GM21381 (cell line): ENCODE results near the gene TSPO2.

Source experiments
- ATAC-seq: cut with Tn5 transposase; IDR thresholded peaks from one replicate; pipeline ENCODE4 v1.9.1; 2021; ENCODE audit warnings: mild to moderate bottlenecking, moderate library complexity; ENCODE audit not compliant: unreplicated experiment

TSPO2 gene

DNA sequence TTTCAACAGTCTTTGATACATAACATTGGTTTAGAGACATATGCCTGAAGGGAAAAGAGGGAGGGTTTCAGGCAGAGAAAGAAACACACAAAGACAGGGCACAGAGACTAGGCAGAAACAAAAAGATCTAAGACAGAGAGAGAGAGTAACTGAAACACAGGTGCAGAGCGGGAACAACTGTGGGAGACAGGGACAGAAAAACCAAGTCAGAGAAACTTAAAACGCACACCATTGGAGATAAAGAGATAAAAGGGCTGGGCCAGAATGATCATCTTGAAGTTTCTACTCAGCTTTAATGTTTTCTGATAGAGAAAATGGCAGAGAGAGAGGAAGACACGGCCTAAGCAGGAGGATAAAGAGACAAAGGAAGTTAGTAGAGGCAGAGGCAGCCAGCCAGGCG, 15.0 kb upstream of the TSPO2 start:
- no peak for ATAC-seq

DNA sequence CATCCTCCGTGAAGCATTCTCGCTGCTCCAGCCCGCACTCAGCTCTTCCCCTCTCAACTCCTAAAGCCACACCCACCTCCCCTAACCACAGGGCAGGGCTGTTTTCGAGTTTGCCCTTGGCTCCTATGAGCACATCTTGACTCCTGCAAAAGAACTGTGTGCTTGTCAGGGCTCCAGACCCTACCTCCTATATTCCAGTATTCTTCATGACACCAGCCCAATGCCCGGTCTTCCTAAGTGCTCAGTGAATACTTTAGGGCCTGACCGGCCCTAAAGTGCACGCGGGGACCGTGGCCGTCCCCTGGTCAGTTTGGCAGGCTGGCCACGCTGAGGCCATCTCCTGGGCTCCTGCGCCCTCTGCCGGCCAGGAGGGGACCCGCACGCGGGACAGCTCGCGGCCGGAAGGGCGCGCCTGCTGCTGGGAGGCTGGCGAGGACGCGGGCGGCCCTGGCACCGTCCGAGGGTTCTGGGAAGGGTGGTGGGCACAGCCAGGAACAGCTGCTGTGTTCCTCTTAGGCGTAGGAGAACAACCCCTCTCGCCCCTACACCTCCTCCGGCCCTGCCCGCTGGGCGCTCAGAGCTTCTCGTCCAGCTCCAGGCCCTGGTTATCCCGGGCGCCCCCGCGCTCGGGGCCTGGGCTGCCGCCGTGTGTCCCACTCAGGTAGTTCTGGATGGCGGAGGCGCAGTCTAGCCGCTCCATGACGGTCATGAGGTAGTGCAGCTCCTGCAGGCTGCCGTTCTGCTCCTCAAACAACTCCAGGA, 14.3 kb upstream of the TSPO2 start:
- ATAC-seq, result peak; percentile 84

DNA sequence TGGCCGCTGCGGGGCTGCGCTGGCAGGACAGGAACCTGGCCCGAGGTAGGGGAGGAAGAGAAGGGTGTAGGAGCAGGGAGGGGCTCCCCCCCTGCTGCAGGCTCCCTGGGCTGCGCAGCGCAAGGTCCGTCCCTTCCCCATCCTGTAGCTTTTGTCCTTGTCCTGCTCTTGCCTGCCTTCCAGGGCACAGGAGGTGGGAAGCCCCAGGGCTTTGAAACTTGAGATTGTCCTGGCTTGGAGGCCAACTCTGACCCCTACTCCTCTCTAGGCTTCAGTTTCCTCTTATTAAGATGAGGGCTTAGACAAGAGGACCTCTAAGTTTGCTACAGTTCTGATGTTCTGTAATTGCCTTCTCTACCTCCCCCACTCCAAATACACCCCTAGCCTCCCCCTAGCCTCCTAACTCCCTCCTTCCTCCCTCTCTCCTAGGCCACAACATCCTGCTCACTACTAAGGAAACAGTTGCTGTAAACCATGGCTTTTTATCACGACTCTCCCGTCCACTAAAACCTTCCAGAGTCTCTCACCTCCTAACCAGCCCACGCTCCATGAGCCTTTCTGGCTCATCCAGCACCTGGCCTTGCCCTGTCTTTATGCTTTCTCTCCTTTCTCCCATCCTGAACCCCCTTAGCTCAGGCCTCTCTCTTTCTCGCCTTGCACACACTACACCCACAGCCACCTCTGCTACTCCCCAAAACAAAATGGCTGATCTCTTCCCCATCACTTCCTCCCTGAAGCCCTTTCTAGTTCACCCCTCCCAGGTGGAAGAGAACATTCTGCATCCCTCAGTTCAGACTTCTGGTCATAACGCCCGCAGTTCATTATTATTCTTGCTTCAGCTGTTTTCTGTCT, 13.5 kb upstream of the TSPO2 start:
- ATAC-seq, result peak; percentile 35

DNA sequence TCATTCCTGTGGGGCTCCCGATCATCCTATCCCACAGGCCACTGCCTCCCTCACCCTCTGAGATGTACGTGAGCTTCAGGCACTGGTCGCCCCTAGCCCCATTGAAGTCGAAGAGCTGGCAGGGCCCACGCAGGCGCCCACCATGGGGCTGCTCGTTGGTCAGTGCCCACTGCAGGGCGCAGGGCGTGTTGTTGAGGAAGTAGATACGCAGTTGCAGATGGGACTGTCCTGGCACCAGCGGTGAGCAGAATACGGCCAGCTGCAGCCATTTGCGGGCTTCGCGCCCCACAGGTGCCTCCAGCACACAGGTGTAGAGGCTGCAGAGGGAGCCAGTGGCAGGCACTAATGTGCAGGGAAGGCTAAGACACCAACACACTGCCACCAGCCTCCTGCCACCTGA, 9.4 kb upstream of the TSPO2 start:
- ATAC-seq, result no peak

DNA sequence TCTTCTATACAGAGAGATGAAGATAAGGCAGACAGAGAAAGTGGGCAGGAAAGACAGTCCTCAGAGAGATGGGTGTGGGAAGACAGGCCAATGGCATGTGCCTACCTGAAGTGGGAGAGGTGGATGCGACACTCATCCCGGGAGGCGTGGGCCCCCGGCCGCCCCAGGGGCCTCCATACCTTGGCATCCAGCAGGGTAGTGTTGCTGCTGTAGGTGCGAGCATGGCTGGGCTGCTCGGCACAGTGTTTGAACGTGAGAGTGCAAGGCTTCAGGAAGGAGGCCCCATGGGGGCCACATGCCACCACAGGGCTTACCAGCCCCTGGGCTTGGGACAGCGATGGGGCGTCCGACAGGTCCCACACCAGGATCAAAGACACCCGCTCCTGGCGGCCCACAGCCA, 8.5 kb upstream of the TSPO2 start:
- ATAC-seq, result no peak

DNA sequence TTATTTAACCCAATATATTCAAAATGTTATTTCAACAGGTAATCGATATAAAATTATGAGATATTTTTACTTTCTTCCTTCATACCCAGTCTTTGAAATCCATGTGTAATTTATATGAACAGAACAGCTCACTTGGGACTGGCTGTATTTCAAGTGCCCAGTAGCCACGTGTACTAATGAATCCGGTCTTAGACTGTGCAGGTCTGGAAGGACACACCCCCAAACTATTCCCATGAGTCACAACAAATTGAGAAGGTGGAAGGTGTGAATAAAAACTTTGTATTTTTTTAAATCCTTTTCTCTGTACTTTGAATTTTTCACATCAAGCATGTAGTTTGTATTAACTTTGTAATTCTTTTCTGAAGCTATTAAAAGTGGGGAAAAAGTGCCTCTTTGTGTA, 6.1 kb upstream of the TSPO2 start:
- no peak for ATAC-seq

DNA sequence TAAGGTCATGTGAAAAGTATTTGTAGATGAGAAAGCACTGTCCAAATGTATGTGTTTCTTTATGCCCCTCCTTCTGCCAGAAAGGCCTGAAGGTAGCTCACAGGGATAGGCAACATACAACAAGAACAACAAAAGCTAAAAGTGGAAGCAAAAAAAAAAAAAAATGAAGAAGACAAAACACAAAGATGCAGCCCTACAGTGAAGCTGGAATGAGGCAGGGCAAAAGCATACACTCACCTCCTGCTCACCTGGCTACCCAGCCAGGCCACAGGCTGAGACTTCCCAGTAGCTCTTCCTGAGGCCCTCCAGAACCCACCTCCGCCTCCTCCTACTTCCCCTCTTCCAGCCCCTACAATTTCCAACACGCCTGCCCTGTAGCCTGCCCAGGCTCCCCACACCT, 5.7 kb upstream of the TSPO2 start:
- ATAC-seq, result no peak

DNA sequence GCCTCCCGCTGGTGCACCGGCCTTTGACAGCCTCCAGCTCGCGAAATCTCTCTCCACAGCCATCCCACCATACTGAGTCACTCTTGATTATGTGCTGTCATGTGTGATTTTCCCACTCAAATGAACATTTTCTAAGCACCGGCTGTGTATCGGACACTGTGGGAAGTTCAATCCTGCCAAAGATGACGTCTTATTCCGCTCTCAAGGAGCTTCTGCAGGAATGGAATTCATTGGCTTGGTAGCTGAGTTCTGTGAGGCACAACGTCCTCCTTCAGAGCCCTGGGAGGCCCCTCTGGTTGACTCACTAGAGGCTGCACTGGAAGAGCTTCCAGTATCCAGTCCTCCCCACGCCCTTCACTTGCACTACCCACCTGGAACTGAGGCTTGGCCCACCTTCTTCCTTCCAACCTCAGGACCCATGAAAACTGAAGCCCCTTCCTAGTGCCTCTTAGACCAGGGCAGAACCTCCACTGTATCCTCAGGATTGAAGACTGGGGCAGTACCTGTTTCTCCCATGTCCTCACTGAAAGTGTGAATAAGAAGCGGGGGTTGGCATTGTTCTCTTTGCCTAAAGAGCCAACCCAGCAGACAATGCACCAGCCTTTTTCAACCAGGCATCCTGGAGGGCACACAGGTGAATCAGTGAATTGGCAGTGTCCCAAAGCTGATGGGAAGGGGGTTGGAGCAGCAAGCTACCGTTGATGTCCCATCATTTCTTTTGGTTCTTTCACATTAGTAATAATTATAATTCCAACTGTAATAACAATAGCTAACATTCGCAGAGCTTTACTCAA, 5.0 kb upstream of the TSPO2 start:
- no peak for ATAC-seq

DNA sequence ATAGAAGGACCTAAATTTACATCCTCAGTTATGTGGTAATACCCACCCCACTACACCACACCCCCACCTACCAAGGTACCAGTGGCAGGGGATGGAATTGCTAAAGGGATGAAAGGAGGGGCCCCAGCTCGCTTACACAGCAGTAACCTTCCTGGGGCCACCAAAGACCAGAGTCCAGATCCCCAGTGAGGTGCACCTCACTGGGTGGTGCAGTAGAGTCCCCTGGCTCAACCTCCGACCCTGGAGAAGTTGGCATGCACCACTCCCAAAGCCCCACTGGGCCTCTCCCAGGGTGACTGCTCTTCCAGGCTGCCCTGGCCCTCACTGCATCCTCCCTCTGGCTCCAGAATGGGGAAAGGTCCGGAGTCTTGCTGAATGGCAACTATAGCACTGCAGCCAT, 4.1 kb upstream of the TSPO2 start:
- ATAC-seq, result no peak

DNA sequence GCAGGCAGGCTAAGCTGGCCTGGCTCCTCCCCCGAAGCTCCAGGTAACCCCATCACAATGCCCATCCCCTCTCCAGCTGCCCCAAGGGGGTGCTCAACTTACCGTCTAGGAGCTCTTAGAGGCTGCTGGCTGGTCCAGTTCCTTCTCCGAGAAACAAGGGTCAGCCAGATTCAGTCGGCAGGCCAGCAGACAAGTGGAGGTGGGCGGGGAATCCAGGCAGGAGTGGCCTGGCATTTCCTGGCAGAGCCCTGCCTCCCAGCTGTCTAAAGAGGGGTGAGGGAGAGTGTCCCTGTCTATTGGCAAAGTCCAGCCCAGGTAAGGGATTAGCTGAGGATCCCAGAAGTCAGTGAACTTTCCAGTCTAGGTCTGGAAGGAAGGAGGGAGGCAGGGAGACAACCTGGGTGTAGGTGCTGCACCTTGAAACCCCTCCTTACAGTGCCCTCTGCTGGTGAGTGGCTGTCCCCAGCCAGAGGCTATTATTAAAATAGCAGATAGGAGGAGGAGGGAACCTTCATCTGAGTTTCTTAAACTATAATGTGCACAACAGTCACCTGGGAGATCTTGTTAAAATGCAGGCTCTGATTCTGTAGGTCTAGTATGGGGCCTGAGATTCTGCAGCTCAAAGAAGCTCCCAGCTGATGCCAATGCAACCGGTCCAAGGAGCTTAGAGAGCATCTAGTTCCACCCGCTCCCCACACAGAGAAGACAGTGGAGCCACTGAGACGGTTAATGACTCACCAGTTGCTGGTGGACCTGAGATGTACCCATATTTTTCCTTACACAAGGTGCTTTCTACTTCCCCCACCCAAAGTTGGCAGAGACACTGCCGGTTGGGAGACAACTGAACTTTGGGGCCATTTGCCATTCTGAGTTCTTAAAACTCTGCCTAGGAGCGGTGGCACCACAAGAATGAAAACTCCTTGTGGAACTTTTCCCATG, 2.9 kb upstream of the TSPO2 start, which contains the start of gene UNC5CL:
Gene UNC5CL (minus strand): TSS at position 162 of the 939 bp plus-strand sequence. CDS start 4,147 bp downstream, outside the sequence.
- no peak for ATAC-seq

DNA sequence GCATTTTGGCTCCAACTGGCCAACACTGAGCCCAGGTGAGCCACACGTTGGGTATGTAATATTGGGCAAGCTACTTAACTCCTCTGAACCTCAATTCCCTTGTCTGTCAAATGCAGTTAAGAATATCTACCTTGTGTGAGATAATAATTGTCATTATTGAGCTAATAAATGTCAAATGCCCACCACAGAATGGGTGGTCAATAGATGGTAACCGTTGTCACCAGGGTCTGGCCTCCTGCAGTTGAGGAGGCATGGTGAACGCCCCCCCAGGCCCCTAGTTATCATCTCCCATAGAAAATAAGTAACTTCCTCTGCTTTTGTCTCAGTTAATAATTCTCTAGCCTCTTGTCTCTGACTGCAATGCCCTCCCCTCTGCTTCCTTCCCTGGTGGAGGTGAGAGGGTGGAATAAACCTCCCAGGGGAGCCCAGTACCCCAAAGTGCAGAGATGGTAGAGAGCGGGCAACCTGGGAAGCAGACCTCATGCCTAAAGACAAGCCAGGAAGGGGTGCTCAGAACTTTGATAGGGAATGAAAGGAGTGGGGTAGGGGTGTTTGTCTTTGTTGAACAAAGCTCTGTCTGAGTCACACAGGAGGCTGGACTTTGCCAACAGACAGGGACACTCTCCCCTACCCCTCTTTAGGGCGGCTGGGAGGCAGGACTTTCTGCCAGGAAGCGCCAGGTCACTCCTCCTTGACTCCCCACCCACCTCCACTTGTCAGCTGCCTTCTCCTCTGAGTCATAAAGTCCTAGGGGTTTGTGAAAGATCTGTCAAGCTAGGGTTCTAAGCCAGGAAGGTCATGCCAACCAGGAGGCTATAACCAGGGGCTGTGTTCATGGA, 1.9 kb upstream of the TSPO2 start:
- ATAC-seq, result no peak

DNA sequence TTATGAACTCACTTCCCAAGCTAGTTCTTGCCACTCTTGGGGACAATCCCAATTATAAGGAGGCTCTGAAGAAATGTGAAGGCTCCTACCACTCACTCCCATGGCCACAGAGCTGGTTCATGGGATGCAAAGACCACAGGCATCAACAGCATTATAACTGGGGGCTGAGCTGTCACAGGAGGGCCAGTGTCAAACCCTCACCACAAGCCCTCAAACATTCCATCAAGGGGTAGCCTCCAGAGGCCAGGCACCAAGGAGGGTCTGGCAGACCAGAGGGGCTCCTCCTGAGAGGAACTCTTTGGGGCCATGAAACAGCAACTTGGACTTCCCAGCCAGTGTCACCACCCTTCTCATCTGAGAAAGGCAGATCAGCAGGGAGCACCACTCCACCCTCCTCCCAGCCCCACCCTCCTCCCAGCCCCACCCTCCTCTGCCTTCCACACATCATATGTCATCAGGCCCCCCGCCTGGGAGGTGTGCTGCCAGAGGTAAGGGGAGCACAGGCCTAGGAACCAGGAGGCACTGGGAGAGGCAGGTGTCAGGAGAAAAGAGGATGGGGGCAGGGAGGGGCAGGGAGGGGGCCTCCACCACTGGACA, 1.2 kb upstream of the TSPO2 start:
- no peak for ATAC-seq

DNA sequence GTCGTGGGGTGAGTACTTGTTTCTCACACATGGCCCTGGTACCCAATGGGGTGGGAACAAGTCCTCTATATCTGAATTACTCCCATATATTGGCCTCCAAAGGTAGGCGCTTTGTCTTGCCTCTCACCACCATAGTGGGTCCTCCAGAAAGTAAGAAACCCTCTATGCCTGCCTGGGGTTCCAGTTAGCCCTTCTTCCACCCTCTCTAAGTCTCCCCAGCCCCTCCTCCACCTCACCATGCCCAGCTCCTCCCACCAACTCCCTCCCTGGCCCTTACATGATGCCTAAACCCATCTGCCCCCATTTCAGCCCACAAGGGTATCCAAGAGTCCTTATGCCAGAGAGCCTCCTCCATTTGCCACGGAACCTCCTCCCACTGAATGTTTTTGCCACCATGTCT, 884 bp downstream of the TSPO2 start:
- ATAC-seq, result no peak

DNA sequence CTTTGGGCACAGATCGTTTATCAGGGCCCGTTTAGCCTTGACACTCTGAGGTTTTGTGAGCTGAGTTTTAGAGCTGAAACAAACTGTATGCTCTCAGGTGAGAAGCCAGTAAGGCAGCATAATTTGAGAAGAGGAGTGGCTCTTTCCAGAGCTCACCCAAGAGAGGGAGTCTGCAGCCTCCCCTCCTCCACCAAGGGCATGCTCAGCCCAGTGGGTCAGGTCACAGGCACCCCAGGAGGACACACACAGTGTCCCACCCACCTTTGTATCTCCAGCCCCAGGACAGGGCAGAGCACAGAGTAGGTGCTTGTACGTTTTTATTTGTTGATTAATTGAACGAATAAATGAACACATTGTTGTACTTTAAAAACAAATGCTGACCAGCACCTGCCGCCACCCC, 3.4 kb downstream of the TSPO2 start:
- no peak for ATAC-seq

DNA sequence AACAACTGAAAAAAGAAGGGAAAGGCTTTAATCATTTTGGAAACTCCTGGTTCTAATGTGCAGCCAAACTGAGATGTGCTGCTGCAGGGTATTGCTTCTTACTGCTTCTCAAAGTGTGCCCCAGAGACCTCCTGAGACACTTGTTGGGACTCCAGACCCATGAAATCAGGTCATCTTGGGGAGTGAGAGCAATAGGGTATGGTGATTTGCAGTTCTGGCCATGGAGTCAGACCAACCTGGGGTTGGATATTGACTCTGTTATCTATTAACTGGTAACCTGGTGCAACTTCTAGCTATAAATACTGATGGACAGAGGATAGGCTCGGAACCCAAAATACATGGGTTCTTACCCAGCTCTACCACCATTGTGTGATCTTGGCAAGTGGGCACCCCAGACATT, 3.8 kb downstream of the TSPO2 start:
- ATAC-seq, result no peak

DNA sequence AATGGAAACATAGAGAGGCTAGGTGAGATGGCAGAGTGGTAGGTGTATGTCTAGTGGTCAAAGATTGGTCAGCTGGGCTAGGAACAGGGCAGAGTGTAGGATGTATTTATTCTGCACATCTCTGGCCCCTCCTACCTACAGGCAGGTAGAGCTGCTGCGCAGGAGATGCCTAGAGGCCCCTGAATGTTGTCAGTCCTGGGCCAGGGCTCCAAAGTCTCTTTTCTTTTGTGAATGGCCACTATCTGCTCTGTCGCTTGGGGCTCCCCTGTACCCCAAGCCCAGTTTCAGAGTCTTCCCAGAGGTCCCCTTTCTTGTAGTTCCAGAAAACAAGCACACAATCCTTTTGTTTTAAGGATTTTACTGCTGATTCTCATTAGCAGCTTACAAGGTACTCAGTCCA, 5.0 kb downstream of the TSPO2 start:
- ATAC-seq, result no peak

DNA sequence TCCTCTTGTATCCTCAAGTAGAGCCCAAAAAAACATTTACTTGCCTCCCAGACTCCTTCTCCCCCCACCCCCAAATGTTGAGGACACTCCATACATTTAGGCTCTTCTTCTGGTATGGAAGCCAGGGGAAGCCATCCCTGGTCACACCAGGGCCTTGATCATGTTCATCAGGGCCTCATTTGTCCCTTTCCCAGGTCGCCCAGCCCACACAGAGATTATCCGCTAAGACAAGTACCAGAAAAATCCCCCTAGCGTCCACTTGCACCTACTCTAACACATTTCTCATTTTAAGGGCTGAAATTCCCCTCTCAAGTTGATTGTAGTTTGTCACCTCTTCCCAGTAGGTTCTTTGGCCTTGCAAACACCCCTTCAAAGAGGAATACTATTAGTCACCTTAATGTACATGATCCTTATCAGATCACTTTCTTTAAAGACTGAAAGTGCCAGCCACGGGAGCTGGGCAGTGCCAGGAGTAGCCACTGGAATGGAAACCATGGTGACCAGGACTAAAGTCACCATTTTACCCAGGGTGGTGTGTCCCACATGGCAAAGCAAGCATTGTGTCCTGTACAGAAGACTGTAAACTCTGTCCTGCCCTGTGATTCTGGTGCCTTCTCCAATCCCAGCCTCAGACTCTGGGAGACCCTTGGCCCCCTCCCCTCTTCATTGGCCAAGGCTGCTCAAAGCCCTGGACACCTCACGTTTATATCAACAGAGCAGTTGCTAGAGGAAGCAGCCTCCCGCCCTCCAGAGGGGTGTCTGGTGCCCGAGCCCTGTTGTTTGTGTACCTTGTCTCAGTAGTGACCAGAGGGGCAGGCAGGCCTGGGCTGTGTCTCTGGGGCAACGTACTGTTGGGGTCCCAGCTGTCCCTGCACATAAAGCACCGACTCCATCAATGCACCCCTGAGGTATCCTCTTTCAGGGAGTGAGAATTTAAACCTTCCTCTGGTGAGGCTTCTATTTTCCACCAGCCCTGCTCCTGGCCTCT, 5.8 kb downstream of the TSPO2 start:
- no peak for ATAC-seq

DNA sequence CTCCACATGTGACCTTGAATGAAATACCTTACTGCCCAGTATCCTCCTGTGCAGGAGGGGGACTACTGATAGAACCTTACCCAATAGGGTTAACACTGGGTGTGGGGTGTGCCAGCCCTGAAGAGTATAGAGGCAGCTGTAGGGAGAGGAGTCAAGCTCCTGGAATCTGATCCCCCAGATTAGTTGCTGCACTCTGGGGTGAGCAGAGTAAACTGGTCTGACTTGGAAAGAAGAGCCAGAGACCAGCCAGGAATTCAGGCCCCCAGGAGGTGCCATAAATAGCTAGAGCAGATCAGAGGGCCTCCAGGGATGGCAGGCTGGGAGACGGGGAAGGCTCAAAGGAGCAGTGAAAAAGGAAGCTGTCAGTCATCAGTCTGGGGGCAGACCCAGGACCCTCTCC, 7.3 kb downstream of the TSPO2 start:
- no peak for ATAC-seq
